H9 (cell line): ENCODE data around the gene ACCSL. TPM values are rescaled to one million over a fixed set of nuclear protein-coding genes. Genes with fewer than 3 reads are reported as not detected.

ENCODE experiments used
- DNase-seq: peaks from one replicate; pipeline ENCODE4 v3.0.0-alpha.2; 2017
- H2AFZ ChIP-seq: one replicate; pipeline ENCODE4 v1.6.1; 2013; ENCODE audit warnings: mild to moderate bottlenecking, low read length, control low read depth, moderate library complexity
- H2AK5ac ChIP-seq: 2 replicates; pipeline ENCODE4 v1.6.1; 2013; ENCODE audit warnings: low read length, control low read depth, mixed read lengths; ENCODE audit not compliant: insufficient read length
- H2BK120ac ChIP-seq: one replicate; pipeline ENCODE4 v1.6.1; 2013; ENCODE audit warnings: low read depth, mild to moderate bottlenecking, low read length, control low read depth, inconsistent platforms; ENCODE audit not compliant: poor library complexity, severe bottlenecking
- H2BK12ac ChIP-seq: 2 replicates; pipeline ENCODE4 v1.6.1; 2013; ENCODE audit warnings: low read length, control low read depth, mixed read lengths, low read depth; ENCODE audit not compliant: insufficient read length
- H2BK15ac ChIP-seq: 2 replicates; pipeline ENCODE4 v1.6.1; 2013; ENCODE audit warnings: low read depth, low read length, control low read depth
- H2BK20ac ChIP-seq: one replicate; pipeline ENCODE4 v1.6.1; 2013; ENCODE audit warnings: low read depth, mild to moderate bottlenecking, low read length, control low read depth, inconsistent platforms; ENCODE audit not compliant: poor library complexity, severe bottlenecking
- H2BK5ac ChIP-seq: 2 replicates; pipeline ENCODE4 v1.6.1; 2013; ENCODE audit warnings: low read length, control low read depth, mixed read lengths; ENCODE audit not compliant: insufficient read length
- H3K14ac ChIP-seq: 2 replicates; pipeline ENCODE4 v1.6.1; 2013; ENCODE audit warnings: low read length, control low read depth; ENCODE audit not compliant: insufficient read depth
- H3K18ac ChIP-seq: 2 replicates; pipeline ENCODE4 v1.6.1; 2013; ENCODE audit warnings: low read depth, mild to moderate bottlenecking, mixed read lengths, low read length, control low read depth; ENCODE audit not compliant: insufficient read length
- H3K23ac ChIP-seq: 2 replicates; pipeline ENCODE4 v1.6.1; 2013; ENCODE audit warnings: low read length, control low read depth, mixed read lengths, low read depth; ENCODE audit not compliant: insufficient read length
- H3K23me2 ChIP-seq: 2 replicates; pipeline ENCODE4 v1.6.1; 2013; ENCODE audit warnings: low read depth, mild to moderate bottlenecking, mixed read lengths, low read length, control low read depth; ENCODE audit not compliant: insufficient read length, poor library complexity, severe bottlenecking
- H3K27ac ChIP-seq: 2 replicates; pipeline ENCODE4 v1.5.1; 2013; ENCODE audit warnings: low read length, control low read depth, mixed read lengths, low read depth; ENCODE audit not compliant: insufficient read length
- H3K27me3 ChIP-seq: 2 replicates; pipeline ENCODE4 v1.6.1; 2013; ENCODE audit warnings: low read length, control low read depth, inconsistent platforms; ENCODE audit not compliant: insufficient read depth
- H3K4ac ChIP-seq: 2 replicates; pipeline ENCODE4 v1.6.1; 2013; ENCODE audit warnings: low read depth, mild to moderate bottlenecking, control low read depth, inconsistent platforms, low read length, moderate library complexity
- H3K4me1 ChIP-seq: 2 replicates; pipeline ENCODE4 v1.6.1; 2013; ENCODE audit warnings: low read length, control low read depth, inconsistent platforms; ENCODE audit not compliant: insufficient read depth
- H3K4me2 ChIP-seq: 2 replicates; pipeline ENCODE4 v1.6.1; 2013; ENCODE audit warnings: low read length, control low read depth, mixed read lengths; ENCODE audit not compliant: insufficient read length, insufficient read depth
- H3K56ac ChIP-seq: 2 replicates; pipeline ENCODE4 v1.6.1; 2013; ENCODE audit warnings: low read depth, mild to moderate bottlenecking, mixed read lengths, low read length, control low read depth; ENCODE audit not compliant: insufficient read length
- H3K79me1 ChIP-seq: 2 replicates; pipeline ENCODE4 v1.6.1; 2013; ENCODE audit warnings: low read depth, mild to moderate bottlenecking, moderate library complexity, low read length, control low read depth, inconsistent platforms; ENCODE audit not compliant: insufficient read depth, poor library complexity, severe bottlenecking
- H3K79me2 ChIP-seq: 2 replicates; pipeline ENCODE4 v1.6.1; 2013; ENCODE audit warnings: low read length, control low read depth, inconsistent platforms; ENCODE audit not compliant: insufficient read depth
- H3K9ac ChIP-seq: 2 replicates; pipeline ENCODE4 v1.6.1; 2013; ENCODE audit warnings: low read length, control low read depth, mixed read lengths; ENCODE audit not compliant: insufficient read length; ENCODE audit errors: extremely low read depth
- H3K9me3 ChIP-seq: one replicate; pipeline ENCODE4 v1.6.1; 2013; ENCODE audit warnings: low read depth, low read length, inconsistent platforms; ENCODE audit not compliant: control insufficient read depth
- H3T11ph ChIP-seq: one replicate; pipeline ENCODE4 v1.6.1; 2013; ENCODE audit warnings: mild to moderate bottlenecking, low read length, control low read depth, inconsistent platforms
- H4K20me1 ChIP-seq: one replicate; pipeline ENCODE4 v1.6.1; 2013; ENCODE audit not compliant: control insufficient read depth, insufficient read length, insufficient read depth
- H4K5ac ChIP-seq: 2 replicates; pipeline ENCODE4 v1.6.1; 2013; ENCODE audit warnings: low read depth, mild to moderate bottlenecking, mixed read lengths, low read length, control low read depth; ENCODE audit not compliant: insufficient read length
- H4K8ac ChIP-seq: replicated peaks from 2 replicates; pipeline ENCODE4 v1.6.1; 2013; ENCODE audit warnings: low read length, control low read depth, mixed read lengths, low read depth; ENCODE audit not compliant: insufficient read length
- H4K91ac ChIP-seq: 2 replicates; pipeline ENCODE4 v1.6.1; 2013; ENCODE audit warnings: low read depth, mild to moderate bottlenecking, moderate library complexity, mixed read lengths, low read length, control low read depth; ENCODE audit not compliant: insufficient read length
- H3K27ac Mint-ChIP-seq, 3 experiments: 2 replicates in 2 of 3; 3 replicates in 1 of 3; pipeline ENCODE4 v1.8.0; 2020 to 2021; ENCODE audit warnings: mixed read lengths in 3 of 3, mild to moderate bottlenecking in 1 of 3, moderate library complexity in 1 of 3
- H3K27me3 Mint-ChIP-seq: 2 replicates; pipeline ENCODE4 v1.8.0; 2021; ENCODE audit warnings: low read depth, mild to moderate bottlenecking, moderate library complexity, mixed read lengths
- H3K36me3 Mint-ChIP-seq, 3 experiments: 2 replicates in 2 of 3; 3 replicates in 1 of 3; pipeline ENCODE4 v1.8.0; 2020 to 2021; ENCODE audit warnings: low read depth in 3 of 3, mixed read lengths in 3 of 3; ENCODE audit not compliant: insufficient read depth in 1 of 3
- H3K4me1 Mint-ChIP-seq, 2 experiments: 2 replicates each; pipeline ENCODE4 v1.8.0; 2020; ENCODE audit warnings: mixed read lengths in 2 of 2
- H3K4me3 Mint-ChIP-seq, 2 experiments: 2 replicates in 1 of 2; 3 replicates in 1 of 2; pipeline ENCODE4 v1.8.0; 2020 to 2021; ENCODE audit warnings: mild to moderate bottlenecking in 2 of 2, mixed read lengths in 2 of 2, moderate library complexity in 1 of 2
- H3K9me3 Mint-ChIP-seq, 2 experiments: 2 replicates in 1 of 2; 3 replicates in 1 of 2; pipeline ENCODE4 v1.8.0; 2020; ENCODE audit warnings: mild to moderate bottlenecking in 2 of 2, mixed read lengths in 2 of 2, moderate library complexity in 1 of 2
- WGBS: extraction: QIAGEN DNeasy Blood & Tissue Kit; methylation state at CpG from one replicate; pipeline ENCODE4 v1.1.7; 2013; ENCODE audit warnings: missing lambda C conversion rate, low lambda C conversion rate, mixed read lengths; ENCODE audit not compliant: insufficient read length; ENCODE audit errors: extremely low coverage; 5-methylcytosine and 5-hydroxymethylcytosine counted together
- total RNA-seq: library from RNA; stranded (reverse); gene quantifications from 2 replicates; pipeline ENCODE4 v1.2.1, GENCODE V29; 2021
- TF ChIP-seq, protein P1 (sequence below): fragments of 200-600 bp; sonication (generic); conservative IDR thresholded peaks from 3 replicates; pipeline ENCODE4 v1.8.0; 2021; ENCODE audit warnings: antibody characterized with exemption, mild to moderate bottlenecking

ACCSL gene
- total RNA-seq, 1 experiment from 2014 or later: not detected

DNA sequence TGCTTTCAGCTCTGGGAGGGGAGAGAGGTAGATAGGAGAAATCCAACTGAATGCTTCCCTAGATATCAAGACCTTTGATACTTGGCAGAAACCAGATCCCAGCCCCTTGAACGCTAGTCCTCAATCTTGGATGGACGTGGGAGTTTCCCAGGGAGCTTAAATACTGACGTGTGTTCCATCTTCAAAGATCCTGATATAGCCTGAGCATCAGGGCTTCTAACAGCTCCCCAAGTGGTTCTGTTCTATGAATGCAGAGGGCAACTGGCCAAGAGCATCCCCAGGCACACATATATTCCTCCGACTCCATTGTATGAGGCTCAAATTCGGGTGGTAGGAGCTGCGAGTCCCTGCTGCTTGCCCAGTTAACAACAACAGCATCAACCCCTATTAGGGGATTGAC is 9.6 kb downstream of the ACCSL start:
- no peaks in the 10 kb centered on the region for H3K9me3 Mint-ChIP-seq
- H3K9me3 ChIP-seq: no peaks in the 10 kb centered on the region
- no peak overlapping the region for H2BK12ac ChIP-seq
- H2BK5ac ChIP-seq: no peak overlapping the region
- H3K27me3 Mint-ChIP-seq: peaks cover 13% of the 10 kb centered on the region
- no peaks in the 10 kb centered on the region; a peak in 1 of 4 replicates for H3K4me1 Mint-ChIP-seq
- no CpG with 5 or more reads among the region's 6 CpGs for WGBS
- H3K56ac ChIP-seq: no peak overlapping the region
- no peak overlapping the region for H3K9ac ChIP-seq
- no peak overlapping the region for H2BK20ac ChIP-seq
- H3T11ph ChIP-seq: no peak overlapping the region
- H3K27ac Mint-ChIP-seq: no peak overlapping the region
- H3K4ac ChIP-seq: no peak overlapping the region
- no peaks in the 10 kb centered on the region for H3K27me3 ChIP-seq
- H3K18ac ChIP-seq: no peak overlapping the region
- H3K79me2 ChIP-seq: no peaks in the 10 kb centered on the region
- H3K79me1 ChIP-seq: no peaks in the 10 kb centered on the region
- H3K23ac ChIP-seq: no peak overlapping the region
- no peak overlapping the region for H3K4me2 ChIP-seq
- H3K27ac ChIP-seq: no peak overlapping the region
- H3K14ac ChIP-seq: no peak overlapping the region; the same call in 1 of the 2 replicates
- no peak for DNase-seq
- H2AK5ac ChIP-seq: no peak overlapping the region
- TF ChIP-seq, protein P1, sequence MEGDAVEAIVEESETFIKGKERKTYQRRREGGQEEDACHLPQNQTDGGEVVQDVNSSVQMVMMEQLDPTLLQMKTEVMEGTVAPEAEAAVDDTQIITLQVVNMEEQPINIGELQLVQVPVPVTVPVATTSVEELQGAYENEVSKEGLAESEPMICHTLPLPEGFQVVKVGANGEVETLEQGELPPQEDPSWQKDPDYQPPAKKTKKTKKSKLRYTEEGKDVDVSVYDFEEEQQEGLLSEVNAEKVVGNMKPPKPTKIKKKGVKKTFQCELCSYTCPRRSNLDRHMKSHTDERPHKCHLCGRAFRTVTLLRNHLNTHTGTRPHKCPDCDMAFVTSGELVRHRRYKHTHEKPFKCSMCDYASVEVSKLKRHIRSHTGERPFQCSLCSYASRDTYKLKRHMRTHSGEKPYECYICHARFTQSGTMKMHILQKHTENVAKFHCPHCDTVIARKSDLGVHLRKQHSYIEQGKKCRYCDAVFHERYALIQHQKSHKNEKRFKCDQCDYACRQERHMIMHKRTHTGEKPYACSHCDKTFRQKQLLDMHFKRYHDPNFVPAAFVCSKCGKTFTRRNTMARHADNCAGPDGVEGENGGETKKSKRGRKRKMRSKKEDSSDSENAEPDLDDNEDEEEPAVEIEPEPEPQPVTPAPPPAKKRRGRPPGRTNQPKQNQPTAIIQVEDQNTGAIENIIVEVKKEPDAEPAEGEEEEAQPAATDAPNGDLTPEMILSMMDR: no peak
- no peaks in the 10 kb centered on the region for H3K36me3 Mint-ChIP-seq
- H4K5ac ChIP-seq: no peak overlapping the region
- no peaks in the 10 kb centered on the region for H4K20me1 ChIP-seq
- H3K4me1 ChIP-seq: no peaks in the 10 kb centered on the region
- no peak overlapping the region for H2AFZ ChIP-seq
- H2BK15ac ChIP-seq: no peak overlapping the region
- no peaks in the 10 kb centered on the region for H3K23me2 ChIP-seq
- no peak overlapping the region for H4K8ac ChIP-seq
- no peak overlapping the region for H2BK120ac ChIP-seq
- no peak overlapping the region for H3K4me3 Mint-ChIP-seq
- no peak overlapping the region for H4K91ac ChIP-seq
